ENCODE data around the gene GTF2H3. TPM values are rescaled to one million over a fixed set of nuclear protein-coding genes. Genes with fewer than 3 reads are reported as not detected.
"Not testable (repeated sequence)": the region's sequence is repeated elsewhere in the genome, so short reads cannot be mapped to it uniquely, and the experiment has no call there.

Gene GTF2H3
- total RNA-seq, 1 donor from 2014 or later, result 23.0 TPM

DNA sequence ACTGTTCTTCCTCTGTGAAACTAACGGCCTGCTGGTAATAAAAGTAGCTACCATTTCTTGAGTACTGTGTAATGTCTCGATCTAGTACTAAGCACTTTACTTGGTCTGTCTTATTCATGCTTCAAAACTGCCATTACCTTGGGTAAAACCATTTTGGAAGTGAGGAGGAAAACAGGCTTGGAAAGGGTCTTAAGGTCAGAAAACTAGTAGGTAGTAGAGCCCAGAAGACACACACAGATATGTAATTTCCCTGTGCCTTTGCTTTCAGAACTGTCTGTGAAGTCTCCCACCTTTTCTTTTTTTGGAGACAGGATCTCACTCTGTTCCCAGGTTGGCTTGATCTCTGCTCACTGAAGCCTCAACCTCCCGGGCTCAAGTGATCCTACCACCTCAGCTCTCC, 35.1 kb upstream of the GTF2H3 start:
- DNase-seq, result no peak
- Mint-ChIP-seq H3K36me3 (ENCODE audit: unreplicated experiment) (no peaks in the 10 kb centered on the region), H3K4me1 (ENCODE audit: low read depth, unreplicated experiment) (peaks cover 10% of the 10 kb centered on the region), H3K27ac (ENCODE audit: unreplicated experiment) (no peak overlapping the region), H3K27me3 (ENCODE audit: unreplicated experiment) (peaks cover 5% of the 10 kb centered on the region), H3K9me3 (ENCODE audit: unreplicated experiment) (peaks cover 10% of the 10 kb centered on the region), H3K4me3 (ENCODE audit: unreplicated experiment) (no peak overlapping the region)
- TF ChIP-seq, protein P1, sequence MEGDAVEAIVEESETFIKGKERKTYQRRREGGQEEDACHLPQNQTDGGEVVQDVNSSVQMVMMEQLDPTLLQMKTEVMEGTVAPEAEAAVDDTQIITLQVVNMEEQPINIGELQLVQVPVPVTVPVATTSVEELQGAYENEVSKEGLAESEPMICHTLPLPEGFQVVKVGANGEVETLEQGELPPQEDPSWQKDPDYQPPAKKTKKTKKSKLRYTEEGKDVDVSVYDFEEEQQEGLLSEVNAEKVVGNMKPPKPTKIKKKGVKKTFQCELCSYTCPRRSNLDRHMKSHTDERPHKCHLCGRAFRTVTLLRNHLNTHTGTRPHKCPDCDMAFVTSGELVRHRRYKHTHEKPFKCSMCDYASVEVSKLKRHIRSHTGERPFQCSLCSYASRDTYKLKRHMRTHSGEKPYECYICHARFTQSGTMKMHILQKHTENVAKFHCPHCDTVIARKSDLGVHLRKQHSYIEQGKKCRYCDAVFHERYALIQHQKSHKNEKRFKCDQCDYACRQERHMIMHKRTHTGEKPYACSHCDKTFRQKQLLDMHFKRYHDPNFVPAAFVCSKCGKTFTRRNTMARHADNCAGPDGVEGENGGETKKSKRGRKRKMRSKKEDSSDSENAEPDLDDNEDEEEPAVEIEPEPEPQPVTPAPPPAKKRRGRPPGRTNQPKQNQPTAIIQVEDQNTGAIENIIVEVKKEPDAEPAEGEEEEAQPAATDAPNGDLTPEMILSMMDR (IDR thresholded peaks at IDR 0.05; ENCODE audit: partially characterized antibody, unreplicated experiment), result no peak

DNA sequence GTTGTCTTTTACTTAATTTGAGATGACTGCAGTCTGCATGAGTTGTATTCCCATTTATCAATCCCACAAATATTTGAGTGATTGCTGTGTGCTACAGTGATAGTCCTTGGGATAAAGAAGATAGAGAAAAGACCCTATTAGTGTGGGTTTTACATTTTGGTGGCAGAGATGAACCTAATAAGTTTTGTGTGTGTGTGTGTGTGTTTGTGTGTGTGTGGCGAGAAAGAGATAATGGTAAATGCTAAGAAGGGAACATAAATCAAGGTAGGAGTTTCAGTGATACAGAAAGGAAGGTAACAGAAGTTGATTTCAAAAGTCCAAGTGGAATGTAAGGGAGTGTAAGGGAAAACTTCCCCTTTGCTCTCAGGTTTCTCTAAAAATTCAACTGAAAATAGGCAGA, 34.3 kb upstream of the GTF2H3 start:
- Mint-ChIP-seq H3K4me3 (ENCODE audit: unreplicated experiment) (no peak overlapping the region), H3K27me3 (ENCODE audit: unreplicated experiment) (peaks cover 5% of the 10 kb centered on the region), H3K9me3 (ENCODE audit: unreplicated experiment) (peaks cover 10% of the 10 kb centered on the region), H3K36me3 (ENCODE audit: unreplicated experiment) (no peaks in the 10 kb centered on the region), H3K27ac (ENCODE audit: unreplicated experiment) (no peak overlapping the region), H3K4me1 (ENCODE audit: low read depth, unreplicated experiment) (peaks cover 10% of the 10 kb centered on the region)
- TF ChIP-seq, protein P1 (IDR thresholded peaks at IDR 0.05; ENCODE audit: partially characterized antibody, unreplicated experiment), result no peak
- no peak for DNase-seq

DNA sequence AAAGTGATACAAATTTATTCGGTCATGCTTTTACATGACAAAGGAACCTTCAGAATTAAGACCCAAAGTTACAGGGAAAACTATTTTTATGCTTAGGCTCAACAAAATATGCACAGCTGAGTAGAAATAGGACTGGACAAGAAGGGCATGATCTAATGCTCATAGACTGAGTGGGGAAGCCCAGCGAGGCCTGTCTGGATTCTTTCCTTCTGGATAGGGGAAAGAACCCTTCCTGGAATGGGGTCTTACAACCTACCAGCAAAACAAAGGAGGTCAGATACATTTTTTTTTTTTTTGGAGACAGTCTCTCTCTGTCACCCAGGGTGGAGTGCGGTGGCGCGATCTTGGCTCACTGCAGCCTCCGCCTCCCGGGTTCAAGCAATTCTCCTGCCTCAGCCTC, 33.9 kb upstream of the GTF2H3 start:
- Mint-ChIP-seq H3K4me1 (ENCODE audit: low read depth, unreplicated experiment) (peaks cover 10% of the 10 kb centered on the region), H3K36me3 (ENCODE audit: unreplicated experiment) (no peaks in the 10 kb centered on the region), H3K27ac (ENCODE audit: unreplicated experiment) (no peak overlapping the region), H3K9me3 (ENCODE audit: unreplicated experiment) (peaks cover 10% of the 10 kb centered on the region), H3K27me3 (ENCODE audit: unreplicated experiment) (peaks cover 5% of the 10 kb centered on the region), H3K4me3 (ENCODE audit: unreplicated experiment) (peak overlapping the region; percentile 30)
- DNase-seq, result no peak
- TF ChIP-seq, protein P1 (IDR thresholded peaks at IDR 0.05; ENCODE audit: partially characterized antibody, unreplicated experiment), result no peak

DNA sequence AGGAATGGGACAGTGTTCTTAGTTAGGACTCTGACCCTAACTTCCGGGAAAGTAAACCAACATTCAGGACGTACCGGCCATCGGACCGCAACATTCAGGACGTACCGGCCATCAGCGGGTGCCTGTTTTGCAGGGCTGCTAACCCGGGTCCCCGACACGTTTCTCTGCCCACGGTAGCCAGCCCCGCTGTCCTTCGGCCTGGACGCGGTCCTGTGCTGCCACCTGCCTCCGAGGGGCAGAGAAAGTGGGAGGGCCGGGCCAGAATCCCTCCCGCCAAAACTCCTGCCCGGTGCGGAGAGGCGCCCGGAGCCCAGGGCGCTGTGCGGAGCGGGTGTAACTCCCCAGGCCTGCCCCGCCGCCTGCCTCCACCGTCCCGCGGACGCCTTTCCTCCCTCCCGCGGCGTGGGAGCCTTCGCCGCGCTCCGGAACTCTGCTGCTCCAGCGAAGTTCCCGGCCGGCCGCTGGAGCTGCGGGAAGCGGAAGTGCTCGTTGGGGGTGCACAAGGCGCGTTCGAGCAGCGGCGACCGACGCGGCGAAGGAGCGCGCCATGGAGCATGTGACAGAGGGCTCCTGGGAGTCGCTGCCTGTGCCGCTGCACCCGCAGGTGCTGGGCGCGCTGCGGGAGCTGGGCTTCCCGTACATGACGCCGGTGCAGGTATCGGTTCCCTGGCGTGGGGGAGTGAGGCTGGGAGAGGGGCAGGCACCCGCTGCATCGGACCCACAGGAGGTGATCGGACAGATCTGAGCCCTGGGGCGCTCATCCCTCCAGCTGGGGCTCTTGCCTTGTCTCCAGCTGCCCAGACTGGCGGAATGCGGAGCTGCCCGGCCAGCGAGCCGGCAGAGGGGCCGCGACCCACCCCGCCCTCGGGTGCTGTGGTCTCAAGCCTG, 31.8 kb upstream of the GTF2H3 start, which contains the start of gene DDX55:
Gene DDX55 (plus strand): TSS at position 498 of the 888 bp plus-strand sequence. CDS start 50 bp downstream, at position 548.
- H3K4me1 Mint-ChIP-seq (ENCODE audit: low read depth, unreplicated experiment), result peaks cover 10% of the 10 kb centered on the region
- peaks cover 10% of the 10 kb centered on the region for H3K9me3 Mint-ChIP-seq (ENCODE audit: unreplicated experiment)
- peak within 1 kb of the TSS; percentile 89 for H3K27ac Mint-ChIP-seq (ENCODE audit: unreplicated experiment)
- no peaks in the 10 kb centered on the region for H3K36me3 Mint-ChIP-seq (ENCODE audit: unreplicated experiment)
- TF ChIP-seq, protein P1 (IDR thresholded peaks at IDR 0.05; ENCODE audit: partially characterized antibody, unreplicated experiment), result no peak
- H3K27me3 Mint-ChIP-seq (ENCODE audit: unreplicated experiment), result peaks cover 5% of the 10 kb centered on the region
- peak within 1 kb of the TSS; percentile 98 for H3K4me3 Mint-ChIP-seq (ENCODE audit: unreplicated experiment)
- peak; percentile 85 for DNase-seq

DNA sequence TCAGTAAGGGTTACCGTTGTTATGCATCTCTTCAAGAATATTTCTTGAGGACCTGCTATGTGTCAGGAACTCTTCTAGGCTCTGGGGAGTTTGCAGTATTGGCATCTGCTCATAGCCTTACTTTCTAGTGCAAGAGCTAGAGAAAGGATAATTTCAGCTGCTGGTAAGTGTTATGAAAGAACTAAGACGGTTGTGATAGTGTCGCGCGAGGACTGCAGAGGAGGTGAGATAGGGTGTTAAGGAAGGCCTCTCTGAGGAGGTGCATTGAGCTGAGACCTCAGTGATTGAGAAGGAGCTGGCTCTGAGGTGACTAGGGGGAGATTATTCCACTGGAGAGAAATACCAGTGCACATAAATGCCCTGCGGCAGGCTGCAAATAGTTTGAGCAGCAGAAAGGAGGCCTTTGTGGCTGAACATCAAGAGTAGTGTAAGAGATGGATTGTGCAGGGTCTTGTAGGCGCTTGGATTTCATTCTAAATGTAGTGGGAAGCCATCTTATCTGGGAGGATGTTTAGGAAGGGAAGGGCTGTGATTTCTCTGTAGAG, 30.9 kb upstream of the GTF2H3 start:
- peaks cover 5% of the 10 kb centered on the region for H3K27me3 Mint-ChIP-seq (ENCODE audit: unreplicated experiment)

DNA sequence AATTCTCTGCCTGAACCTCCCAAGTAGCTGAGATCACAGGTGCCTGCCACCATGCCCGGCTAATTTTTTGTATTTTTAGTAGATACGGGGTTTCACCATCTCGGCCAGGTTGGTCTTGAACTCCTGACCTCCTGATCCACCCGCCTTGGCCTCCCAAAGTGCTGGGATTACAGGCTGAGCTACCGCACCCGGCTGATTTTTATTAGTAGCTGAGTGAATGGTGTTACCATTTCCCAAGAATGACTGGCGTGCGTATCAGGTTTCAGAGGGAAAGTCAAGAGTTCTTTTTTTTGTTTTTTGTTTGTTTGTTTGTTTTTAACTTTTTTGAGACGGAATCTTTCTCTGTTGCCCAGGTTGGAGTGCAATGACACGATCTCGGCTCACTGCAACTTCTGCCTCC, 30.1 kb upstream of the GTF2H3 start:
- not testable (repeated sequence) for H3K9me3 Mint-ChIP-seq (ENCODE audit: unreplicated experiment); H3K4me3 Mint-ChIP-seq (ENCODE audit: unreplicated experiment); H3K36me3 Mint-ChIP-seq (ENCODE audit: unreplicated experiment); DNase-seq; H3K27me3 Mint-ChIP-seq (ENCODE audit: unreplicated experiment); H3K27ac Mint-ChIP-seq (ENCODE audit: unreplicated experiment)
- H3K4me1 Mint-ChIP-seq (ENCODE audit: low read depth, unreplicated experiment), result peaks cover 10% of the 10 kb centered on the region

More for the DNA sequence above, 30.9 kb upstream of the GTF2H3 start:
- H3K4me3 Mint-ChIP-seq (ENCODE audit: unreplicated experiment), result peak overlapping the region; percentile 98
- peak overlapping the region; percentile 65 for H3K27ac Mint-ChIP-seq (ENCODE audit: unreplicated experiment)
- H3K36me3 Mint-ChIP-seq (ENCODE audit: unreplicated experiment), result no peaks in the 10 kb centered on the region
- TF ChIP-seq, protein P1 (IDR thresholded peaks at IDR 0.05; ENCODE audit: partially characterized antibody, unreplicated experiment), result no peak
- peaks cover 10% of the 10 kb centered on the region for H3K4me1 Mint-ChIP-seq (ENCODE audit: low read depth, unreplicated experiment)
- peaks cover 10% of the 10 kb centered on the region for H3K9me3 Mint-ChIP-seq (ENCODE audit: unreplicated experiment)
- no peak for DNase-seq

Data from glutamatergic neuron (in vitro differentiated cells).